Ovary (tissue), 9 donors: ENCODE data around the gene SHISA6. TPM values are rescaled to one million over a fixed set of nuclear protein-coding genes. Genes with fewer than 3 reads are reported as not detected.

ENCODE experiments used
- DNase-seq, 5 donors: peaks; one replicate each; pipeline ENCODE4 v3.0.0-alpha.2; 2019 to 2020
- H3K27ac ChIP-seq, 2 donors: fragments of 200-600 bp; one replicate each; pipeline versions ENCODE4 v1.5.1 to v1.8.0; 2019 to 2022
- H3K27me3 ChIP-seq: fragments of 200-600 bp; one replicate; pipeline ENCODE4 v1.8.0; 2022
- H3K36me3 ChIP-seq: fragments of 200-600 bp; sonication (generic); one replicate; pipeline ENCODE4 v1.5.1; 2019
- H3K4me1 ChIP-seq: one replicate; pipeline ENCODE4 v1.8.1; 2013; ENCODE audit warnings: mild to moderate bottlenecking, moderate library complexity; ENCODE audit not compliant: insufficient read depth
- H3K4me3 ChIP-seq: fragments of 200-600 bp; sonication (generic); one replicate; pipeline ENCODE4 v1.5.1; 2017
- H3K9me3 ChIP-seq, 2 donors: fragments of 200-600 bp in 1 of 2; sonication (generic) in 1 of 2; one replicate each; pipeline versions ENCODE4 v1.5.1 to v1.8.1; 2013 to 2019; ENCODE audit warnings: mild to moderate bottlenecking in 1 of 2, moderate library complexity in 1 of 2
- EP300 ChIP-seq: sonication (generic); formaldehyde crosslinking; IDR thresholded peaks from one replicate; pipeline ENCODE4 v1.6.1; 2017; ENCODE audit warnings: antibody characterized with exemption
- POLR2A ChIP-seq: fragments of 450-650 bp; IDR thresholded peaks from one replicate; pipeline ENCODE4 v1.6.1; 2017; ENCODE audit warnings: antibody characterized with exemption, mild to moderate bottlenecking, moderate library complexity
- WGBS, 3 donors: extraction: QIAGEN DNeasy Blood & Tissue Kit in 1 of 3; methylation state at CpG; one replicate each; pipeline versions ENCODE4 v1.1.5 to v1.1.7; 2013 to 2017; 5-methylcytosine and 5-hydroxymethylcytosine counted together
- intact Hi-C, 4 donors: fragments of 100-400 bp; cut with DNase I; formaldehyde crosslinking; loops; one replicate each; pipeline versions ENCODE4 v1.11.0 to v1.15.1; 2022 to 2023
- polyA plus RNA-seq, 2 donors: library from polyadenylated mRNA; stranded (reverse); fragments of 200-250 nt in 1 of 2; fragments of 350-450 nt in 1 of 2; fragmentation: Illumina TruSeq in 1 of 2; extraction: RNeasy Lipid Tissue Mini Kit (QIAGEN cat#74804) in 1 of 2; gene quantifications; one replicate each; pipeline ENCODE4 v1.2.3, GENCODE V29; 2013 to 2014
- total RNA-seq, 7 donors: library from RNA; depleted of rRNA in 2 of 7; stranded (reverse); fragments of >200 nt in 2 of 7; fragmentation: NEBNext Ultra II Directional in 3 of 7; extraction: Animal tissue kit (Norgen Biotek cat#: 25700) in 3 of 7; gene quantifications; one replicate each; pipeline versions ENCODE4 v1.1.0 to v1.2.4, GENCODE V29; 2016 to 2023
- TF ChIP-seq, protein P1 (sequence below), 3 donors: fragments of 450-650 bp in 2 of 3; fragments of 200-600 bp in 1 of 3; IDR thresholded peaks; one replicate each; pipeline versions ENCODE4 v1.5.1 to v1.8.0; 2016 to 2022; ENCODE audit warnings: antibody characterized with exemption in 3 of 3, mild to moderate bottlenecking in 1 of 3
- donor health status: DM: no; HTN: no; CAD: no; lungs with moderate emphysema.
- donor health status: DM: no; HTN: no; CAD: no.
- donor health status: Bipolar disorder and iron deficiency.
- donor health status: DM: yes; HTN: yes; CAD: no.
- donor health status: DM: no; HTN: no; CAD: no.
- donor health status: DM: yes; HTN: yes; CAD: no.

The SHISA6 gene
- total and polyA plus RNA-seq, 9 donors, result 0.10 to 1.5 (median 0.38) TPM

DNA sequence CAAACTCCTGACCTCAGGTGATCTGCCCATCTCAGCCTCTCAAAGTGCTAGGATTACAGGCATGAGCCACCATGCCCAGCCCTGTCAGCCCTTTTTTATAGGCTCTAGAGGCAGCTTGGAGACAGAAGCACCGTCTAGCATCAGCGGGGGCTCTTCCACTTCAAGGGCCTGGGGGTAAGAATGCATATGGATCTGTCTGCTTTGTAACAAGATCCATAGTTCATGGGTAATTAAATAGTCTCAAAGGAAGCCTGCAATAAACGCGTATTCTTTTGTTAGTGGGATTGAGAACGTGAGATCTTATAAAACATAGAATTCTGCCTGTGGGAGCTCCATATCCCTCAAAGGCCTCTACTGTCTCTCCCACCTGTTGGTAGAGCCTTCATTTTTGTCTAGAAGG, 142.1 kb downstream of the SHISA6 start:
- 83 to 88% (median 86%) methylated on average over 5 of the region's 5 CpGs for WGBS, 3 donors
- Histone ChIP-seq H3K27me3 (no peaks in the 10 kb centered on the region), H3K4me3 (no peak overlapping the region), H3K9me3 (peaks cover 0 to 2% of the 10 kb centered on the region in 2 donors), H3K27ac (no peak overlapping the region), H3K36me3 (no peaks in the 10 kb centered on the region), H3K4me1 (no peaks in the 10 kb centered on the region)
- TF ChIP-seq, protein P1, sequence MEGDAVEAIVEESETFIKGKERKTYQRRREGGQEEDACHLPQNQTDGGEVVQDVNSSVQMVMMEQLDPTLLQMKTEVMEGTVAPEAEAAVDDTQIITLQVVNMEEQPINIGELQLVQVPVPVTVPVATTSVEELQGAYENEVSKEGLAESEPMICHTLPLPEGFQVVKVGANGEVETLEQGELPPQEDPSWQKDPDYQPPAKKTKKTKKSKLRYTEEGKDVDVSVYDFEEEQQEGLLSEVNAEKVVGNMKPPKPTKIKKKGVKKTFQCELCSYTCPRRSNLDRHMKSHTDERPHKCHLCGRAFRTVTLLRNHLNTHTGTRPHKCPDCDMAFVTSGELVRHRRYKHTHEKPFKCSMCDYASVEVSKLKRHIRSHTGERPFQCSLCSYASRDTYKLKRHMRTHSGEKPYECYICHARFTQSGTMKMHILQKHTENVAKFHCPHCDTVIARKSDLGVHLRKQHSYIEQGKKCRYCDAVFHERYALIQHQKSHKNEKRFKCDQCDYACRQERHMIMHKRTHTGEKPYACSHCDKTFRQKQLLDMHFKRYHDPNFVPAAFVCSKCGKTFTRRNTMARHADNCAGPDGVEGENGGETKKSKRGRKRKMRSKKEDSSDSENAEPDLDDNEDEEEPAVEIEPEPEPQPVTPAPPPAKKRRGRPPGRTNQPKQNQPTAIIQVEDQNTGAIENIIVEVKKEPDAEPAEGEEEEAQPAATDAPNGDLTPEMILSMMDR (IDR thresholded peaks at IDR 0.05), result no peak
- TF ChIP-seq EP300, result no peak
- no peak for TF ChIP-seq POLR2A
- intact Hi-C loops, result no loop called here
- DNase-seq, result no peak

DNA sequence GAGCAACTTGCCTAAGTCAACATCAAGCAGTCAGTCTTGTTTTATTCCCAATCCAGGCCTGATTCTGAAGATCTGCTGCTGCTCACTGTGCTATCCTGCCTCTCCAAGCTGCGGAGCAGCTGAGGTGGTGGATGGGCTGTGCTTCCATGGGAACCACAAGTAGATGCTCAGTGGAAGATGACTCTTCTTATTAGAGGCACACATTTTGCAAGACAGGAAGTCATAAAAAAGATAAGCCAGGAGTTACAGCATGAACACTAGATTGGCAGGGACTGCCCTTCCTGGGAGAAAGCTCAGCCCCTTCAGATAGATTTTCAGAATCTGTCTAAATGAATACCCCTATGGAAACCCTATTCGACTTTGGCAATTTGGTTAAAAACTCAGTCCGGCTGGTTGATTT, 143.1 kb downstream of the SHISA6 start:
- intact Hi-C loops, result no loop called here
- no peaks in the 10 kb centered on the region for H3K4me1 ChIP-seq
- H3K9me3 ChIP-seq, result peaks cover 0 to 2% of the 10 kb centered on the region in 2 donors
- no peak overlapping the region for H3K27ac ChIP-seq
- TF ChIP-seq EP300 (no peak), POLR2A (no peak)
- TF ChIP-seq, protein P1 (IDR thresholded peaks at IDR 0.05), result no peak
- no peaks in the 10 kb centered on the region for H3K36me3 ChIP-seq
- no peak for DNase-seq
- H3K27me3 ChIP-seq, result no peaks in the 10 kb centered on the region
- 73 to 83% (median 82%) methylated on average over 3 of the region's 3 CpGs for WGBS, 3 donors
- H3K4me3 ChIP-seq, result no peak overlapping the region

GRCh38 chr17:11387610-11388009, 146.6 kb downstream of the SHISA6 start:
- H3K4me3 ChIP-seq, result no peak overlapping the region
- no peaks in the 10 kb centered on the region for H3K9me3 ChIP-seq
- intact Hi-C loops, result no loop called here
- H3K27ac ChIP-seq, result no peak overlapping the region
- no peak for TF ChIP-seq POLR2A
- TF ChIP-seq, protein P1 (IDR thresholded peaks at IDR 0.05), result no peak
- TF ChIP-seq EP300, result no peak
- DNase-seq, result no peak
- 10 to 27% (median 22%) methylated on average over 2 of the region's 2 CpGs for WGBS, 3 donors
- no peaks in the 10 kb centered on the region for H3K4me1 ChIP-seq
- no peaks in the 10 kb centered on the region for H3K27me3 ChIP-seq
- no peaks in the 10 kb centered on the region for H3K36me3 ChIP-seq

- Histone ChIP-seq H3K27ac (no peak overlapping the region), H3K4me1 (no peaks in the 10 kb centered on the region), H3K4me3 (no peak overlapping the region), H3K27me3 (no peaks in the 10 kb centered on the region), H3K36me3 (no peaks in the 10 kb centered on the region), H3K9me3 (no peaks in the 10 kb centered on the region)
- intact Hi-C loops, result no loop called here
- TF ChIP-seq EP300 (no peak), POLR2A (no peak)
- TF ChIP-seq, protein P1 (IDR thresholded peaks at IDR 0.05), result no peak
- 33 to 46% (median 36%) methylated on average over 6 of the region's 6 CpGs for WGBS, 3 donors
- DNase-seq, result no peak
Measured at GRCh38 chr17:11388054-11388453, 147.0 kb downstream of the SHISA6 start.

DNA sequence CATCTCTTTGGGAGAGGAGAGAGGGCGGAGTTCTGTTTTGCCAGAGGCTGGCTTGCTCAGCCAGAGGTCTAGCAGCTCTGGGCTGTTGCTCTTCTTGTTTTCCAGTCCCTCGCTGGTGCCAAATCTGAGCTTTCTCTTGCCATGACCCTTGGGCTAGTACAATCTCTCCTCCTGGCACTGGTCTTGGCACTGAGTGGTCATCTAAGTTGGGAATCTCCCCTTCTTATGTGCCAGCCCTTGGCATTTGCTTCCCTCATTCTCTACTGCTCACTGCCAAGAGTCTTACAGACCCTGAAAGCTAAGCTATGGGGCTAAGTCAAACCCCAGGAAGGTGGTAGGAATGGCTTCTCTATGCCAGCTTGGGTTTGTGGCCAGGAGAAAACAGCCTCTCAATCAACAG, 148.6 kb downstream of the SHISA6 start:
- no peak for TF ChIP-seq EP300
- Histone ChIP-seq H3K4me1 (no peaks in the 10 kb centered on the region), H3K27me3 (no peaks in the 10 kb centered on the region), H3K9me3 (no peaks in the 10 kb centered on the region), H3K4me3 (no peak overlapping the region), H3K27ac (no peak overlapping the region), H3K36me3 (no peaks in the 10 kb centered on the region)
- DNase-seq, result no peak
- WGBS, 3 donors, result 88 to 98% (median 92%) methylated on average over 2 of the region's 2 CpGs
- intact Hi-C loops, result no loop called here
